Renal cortex interstitium (tissue), 11 donors: ENCODE data around the gene NUP85. TPM values are rescaled to one million over a fixed set of nuclear protein-coding genes. Genes with fewer than 3 reads are reported as not detected.
A peak's percentile ranks its signal among the peaks of the same experiment; 100 is the strongest.
"Not testable (repeated sequence)": the region's sequence is repeated elsewhere in the genome, so short reads cannot be mapped to it uniquely, and the experiment has no call there.

Experiments used
- DNase-seq, 11 donors: peaks; one replicate each; pipeline ENCODE4 v3.0.0-alpha.2; 2013; ENCODE audit warnings: low read depth in 9 of 11, low spot score in 4 of 11; ENCODE audit errors: extremely low read depth in 1 of 11
- polyA plus RNA-seq, 3 donors: library from polyadenylated mRNA; unstranded; fragments of 120-200 nt; gene quantifications; one replicate each; pipeline ENCODE4 v1.2.1, GENCODE V29; 2013; ENCODE audit not compliant: insufficient read length in 3 of 3

NUP85 gene
- polyA plus RNA-seq, 3 donors = 69.4 to 74.8 (median 70.6) TPM

DNA sequence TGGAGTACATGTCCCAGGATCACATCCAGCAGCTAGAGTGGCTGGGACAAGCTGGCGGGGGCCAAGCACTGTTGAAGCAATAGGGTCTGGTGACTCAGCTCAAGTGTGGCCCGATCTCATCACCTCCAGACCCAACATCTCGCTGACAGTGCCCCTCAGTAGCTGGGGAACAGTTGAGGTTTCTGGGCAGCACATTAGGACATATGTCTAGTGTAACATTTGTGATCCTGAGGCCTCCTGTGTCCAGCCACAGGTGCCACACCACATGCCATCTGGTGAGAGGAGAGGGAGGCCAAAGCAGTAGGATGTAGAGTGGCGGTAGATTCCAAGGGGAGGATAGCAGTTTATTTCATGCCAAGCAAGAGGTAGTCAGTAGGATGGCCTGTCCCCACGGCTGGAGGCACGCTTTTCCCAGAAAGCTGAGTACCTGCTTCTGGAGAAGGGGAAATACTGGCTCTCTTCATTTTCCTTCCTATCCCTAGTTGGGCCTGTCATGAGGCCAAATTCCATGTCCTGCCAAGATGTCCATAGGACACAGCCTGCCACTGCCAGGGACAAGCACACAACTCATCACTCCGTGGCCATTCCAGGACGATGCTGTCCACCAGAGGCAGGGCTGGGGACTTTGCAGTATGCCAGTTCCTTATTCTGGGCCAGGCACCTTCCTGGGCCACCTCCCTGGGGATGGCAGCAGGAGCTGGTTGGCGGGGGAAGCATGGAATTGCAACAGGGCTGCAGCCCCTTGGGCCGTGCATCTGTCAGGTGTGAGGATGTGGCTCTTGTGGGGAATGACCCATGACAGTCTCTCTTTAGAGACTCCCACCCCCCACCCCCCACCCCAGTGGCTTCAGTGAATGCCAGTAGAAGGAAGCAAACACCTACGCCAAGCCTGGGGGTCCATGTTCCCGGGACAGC is 31.9 kb downstream of the NUP85 start:
- no peak for DNase-seq

GRCh38 chr17:75238020-75238580 is 32.6 kb downstream of the NUP85 start:
- no peak for DNase-seq

DNA sequence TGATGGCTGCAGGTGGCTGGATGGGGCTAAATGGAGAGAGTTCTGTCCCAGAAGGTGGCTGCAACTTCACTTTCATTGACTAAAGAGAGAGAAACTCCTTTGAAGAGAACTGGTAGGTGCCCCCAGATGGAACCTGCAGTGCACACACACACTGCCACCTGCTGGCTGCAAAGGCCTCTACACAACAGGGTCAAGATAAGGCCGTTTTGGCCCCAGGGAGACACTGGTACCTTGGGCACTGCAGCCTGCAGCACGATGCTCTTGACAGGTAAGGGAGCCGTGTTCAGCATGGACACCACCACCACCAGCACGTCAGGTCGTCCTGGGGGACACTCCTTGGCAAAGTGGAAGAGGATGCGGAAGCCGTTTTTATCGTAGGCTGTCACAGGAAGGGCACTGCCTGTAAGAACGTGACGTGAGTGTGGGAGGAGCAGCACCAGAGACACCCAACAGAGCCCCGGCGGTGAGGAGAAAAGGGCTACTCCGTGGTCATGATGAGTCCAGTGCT is 33.3 kb downstream of the NUP85 start:
- DNase-seq = peak in 7 of 11 donors; percentile 5 to 46 (median 36)

GRCh38 chr17:75239214-75239613 is 33.7 kb downstream of the NUP85 start:
- DNase-seq = no peak

- DNase-seq = no peak
These were observed 34.4 kb downstream of the NUP85 start for GRCh38 chr17:75239778-75240393.

- no peak for DNase-seq
These were observed 35.1 kb downstream of the NUP85 start for GRCh38 chr17:75240394-75241142.

- DNase-seq = no peak
These were observed 35.6 kb downstream of the NUP85 start for GRCh38 chr17:75241143-75241430.

DNA sequence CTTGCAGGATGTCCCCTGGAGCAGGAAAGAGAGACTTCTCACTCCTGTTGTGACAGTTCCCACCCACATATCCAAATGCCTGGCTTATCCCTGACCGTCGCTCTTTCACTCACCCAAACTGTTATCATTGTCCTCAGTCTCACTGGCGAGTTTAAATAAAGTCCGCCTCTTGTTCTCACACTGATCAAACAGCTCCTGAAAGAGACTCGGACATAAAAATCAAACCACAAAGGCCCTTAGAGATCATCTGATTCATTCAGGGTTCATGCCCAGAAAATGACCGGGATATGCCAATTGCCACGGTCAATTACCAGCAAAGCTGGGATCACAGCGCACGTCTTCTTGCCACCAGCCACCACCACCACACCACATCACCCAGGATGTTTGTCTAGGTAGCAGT is 36.0 kb downstream of the NUP85 start:
- DNase-seq = no peak

- DNase-seq = no peak
These were observed 36.5 kb downstream of the NUP85 start for GRCh38 chr17:75241996-75242460.

DNA sequence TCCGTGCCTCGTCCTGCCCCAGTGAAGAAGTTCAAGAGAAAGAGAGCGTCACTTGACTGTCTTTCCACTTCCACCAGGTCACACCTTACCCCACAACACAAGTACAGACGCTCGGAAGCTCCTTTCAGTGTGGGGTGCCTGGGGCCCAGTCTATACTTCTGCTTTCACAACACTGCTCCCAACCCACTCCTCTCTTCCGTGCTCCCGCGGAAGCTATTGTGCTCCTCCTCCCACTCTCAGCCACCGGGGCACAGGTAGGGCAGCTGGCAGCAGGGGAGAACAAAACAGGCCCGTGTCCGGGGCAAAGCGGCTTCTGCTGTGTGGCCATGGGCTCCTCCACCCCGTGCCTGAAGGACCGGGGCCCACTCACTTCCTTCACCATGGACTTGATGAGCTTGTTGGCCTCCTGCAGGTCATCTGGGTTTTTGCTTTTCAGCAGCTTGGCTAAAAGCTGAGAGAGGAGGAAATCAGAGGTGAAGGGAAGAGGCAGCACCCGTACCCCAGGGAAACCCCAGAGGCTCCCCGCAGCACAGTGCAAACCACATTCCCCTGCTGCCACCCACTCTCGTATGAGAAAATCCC is 37.1 kb downstream of the NUP85 start:
- no peak for DNase-seq

DNA sequence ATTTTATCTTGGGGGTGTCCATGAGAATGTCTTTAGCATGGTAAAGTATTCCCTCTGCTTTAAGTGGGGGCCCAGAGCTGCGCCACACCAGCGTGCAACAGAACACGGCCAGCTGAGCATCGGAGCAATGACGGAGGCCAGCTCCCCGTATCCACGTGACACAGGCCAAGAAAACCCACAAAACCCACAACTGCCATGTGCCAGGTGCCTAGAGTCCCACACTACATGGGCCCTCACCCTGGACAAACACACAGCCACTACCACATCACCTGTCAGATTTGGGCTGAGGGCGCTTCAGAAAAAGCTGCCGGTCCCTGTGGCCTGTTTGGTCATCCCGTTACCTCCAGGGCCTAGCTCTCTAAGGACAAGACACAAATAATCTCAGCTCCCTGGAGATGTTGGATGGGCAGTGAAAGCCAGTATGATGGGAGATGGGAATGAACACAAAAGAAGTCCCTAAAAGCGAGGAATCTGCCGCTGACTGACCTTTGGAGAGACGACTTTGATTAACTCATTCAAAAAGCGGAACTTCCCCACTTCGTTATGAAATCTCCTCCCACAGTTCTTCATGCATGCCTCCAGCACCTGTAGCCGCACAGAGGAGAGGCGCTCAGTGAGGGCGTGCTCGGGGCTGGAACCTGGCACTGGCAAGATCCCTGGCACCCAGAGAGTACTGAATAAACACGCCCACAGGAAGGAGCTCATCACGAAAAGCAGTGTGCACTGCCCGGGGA is 38.8 kb downstream of the NUP85 start:
- DNase-seq = no peak

- no peak for DNase-seq
These were observed 39.5 kb downstream of the NUP85 start for GRCh38 chr17:75245011-75245410.

DNA sequence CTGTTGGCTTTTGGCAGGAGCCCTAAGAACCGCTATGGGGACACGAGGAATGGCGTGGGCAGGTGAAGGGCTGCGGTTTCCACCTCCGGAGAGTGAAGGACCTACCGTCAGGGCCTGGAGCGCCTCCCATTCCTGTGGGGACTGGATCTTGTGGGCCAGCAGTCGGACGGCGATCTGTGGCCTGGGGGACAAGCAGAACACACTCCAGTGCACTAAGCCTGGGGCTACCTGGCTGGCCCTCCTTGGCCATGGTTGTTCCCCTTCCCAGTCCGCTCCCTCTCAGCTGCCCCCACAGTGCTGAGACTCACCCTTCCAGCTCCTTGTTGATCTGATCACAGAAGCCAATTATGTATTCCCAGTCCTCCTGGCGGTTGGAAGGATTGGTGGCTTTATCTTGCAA is 40.9 kb downstream of the NUP85 start:
- no peak for DNase-seq

GRCh38 chr17:75249564-75249963 is 44.1 kb downstream of the NUP85 start:
- no peak for DNase-seq

DNA sequence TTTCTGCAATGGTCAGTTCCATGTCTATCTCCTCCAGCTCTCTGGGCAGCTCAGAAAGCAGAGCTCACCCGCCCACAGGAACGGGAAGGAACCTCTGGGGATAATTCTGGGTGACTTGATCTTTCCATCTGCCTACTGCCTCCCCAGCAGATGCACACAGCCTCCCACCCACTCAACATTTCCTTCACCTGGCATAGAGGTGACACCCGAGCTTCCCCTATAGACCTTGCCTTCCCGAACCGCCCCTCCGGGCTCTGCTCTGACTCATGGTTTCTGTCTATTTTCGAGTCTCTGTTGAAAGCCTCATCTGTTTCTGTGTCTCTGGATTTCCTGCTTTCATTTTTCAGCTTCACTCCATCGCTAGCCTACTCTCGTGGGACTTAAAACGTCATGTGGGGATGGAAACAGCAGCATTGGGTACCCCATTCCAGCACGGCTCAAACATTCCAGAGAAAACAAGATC is 44.6 kb downstream of the NUP85 start:
- no peak for DNase-seq

GRCh38 chr17:75252039-75252816 is 46.7 kb downstream of the NUP85 start:
- DNase-seq = no peak

DNA sequence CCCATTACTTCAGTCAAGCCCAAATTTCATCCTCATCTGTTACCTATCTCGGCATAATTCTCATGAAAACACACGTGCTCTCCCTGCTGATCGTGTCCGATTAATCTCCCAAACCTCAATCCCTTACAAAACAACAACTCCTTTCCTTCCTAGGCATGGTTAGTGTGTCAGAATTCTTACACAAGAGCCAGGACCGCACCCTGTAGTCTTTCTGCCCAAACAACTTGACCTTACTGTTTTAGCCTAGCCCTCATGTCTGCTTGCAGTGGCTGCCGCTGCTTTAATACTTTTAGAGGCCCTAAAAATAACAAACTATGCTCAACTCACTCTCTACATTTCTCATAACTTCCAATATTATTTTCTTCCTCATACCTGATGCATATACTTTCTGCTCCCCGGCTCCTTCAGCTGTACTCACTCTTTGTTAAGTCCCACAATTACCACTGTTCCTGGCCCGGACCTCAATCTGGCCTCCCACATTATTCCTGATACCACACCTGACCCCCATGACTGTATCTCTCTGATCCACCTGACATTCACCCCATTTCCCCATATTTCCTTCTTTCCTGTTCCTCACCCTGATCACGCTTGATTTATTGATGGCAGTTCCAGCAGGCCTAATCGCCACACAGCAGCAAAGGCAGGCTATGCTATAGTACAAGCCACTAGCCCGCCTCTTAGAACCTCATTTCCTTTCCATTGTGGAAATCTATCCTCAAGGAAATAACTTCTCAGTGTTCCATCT is 50.6 kb downstream of the NUP85 start:
- not testable (repeated sequence) for DNase-seq
